ENCODE measurements around the gene SCFD2.
"Not testable (repeated sequence)": the region's sequence is repeated elsewhere in the genome, so short reads cannot be mapped to it uniquely, and the experiment has no call there.

SCFD2 gene

GRCh38 chr4:53059871-53060270 is 306.0 kb downstream of the SCFD2 start:
- no peak for DNase-seq (ENCODE audit: low read depth in 1 of 2, low spot score in 1 of 2)

GRCh38 chr4:53059256-53059655 is 306.6 kb downstream of the SCFD2 start:
- DNase-seq (ENCODE audit: low read depth in 1 of 2, low spot score in 1 of 2) = no peak

DNA sequence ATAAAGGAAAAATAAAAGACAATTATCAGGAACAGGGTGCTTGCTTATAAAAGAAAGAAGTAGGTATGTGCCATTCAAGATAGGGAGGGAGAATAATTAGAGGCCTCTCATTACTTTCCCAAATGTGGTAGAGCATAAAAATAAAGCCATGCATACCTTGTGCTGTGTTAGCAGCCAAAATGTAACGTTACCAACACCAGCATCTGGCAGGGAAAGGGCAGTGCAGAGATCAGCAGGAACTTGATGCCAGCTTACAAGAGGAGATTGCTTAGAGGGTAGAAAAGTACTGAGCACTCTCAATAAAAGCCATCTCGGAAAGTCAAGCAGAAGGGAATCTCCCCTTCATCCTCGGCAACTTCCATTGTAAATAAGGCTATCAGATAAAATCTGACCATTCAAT is 308.2 kb downstream of the SCFD2 start:
- no peak for DNase-seq (ENCODE audit: low read depth in 1 of 2, low spot score in 1 of 2)

GRCh38 chr4:53057108-53057507 is 308.8 kb downstream of the SCFD2 start:
- DNase-seq (ENCODE audit: low read depth in 1 of 2, low spot score in 1 of 2) = not testable (repeated sequence)

DNA sequence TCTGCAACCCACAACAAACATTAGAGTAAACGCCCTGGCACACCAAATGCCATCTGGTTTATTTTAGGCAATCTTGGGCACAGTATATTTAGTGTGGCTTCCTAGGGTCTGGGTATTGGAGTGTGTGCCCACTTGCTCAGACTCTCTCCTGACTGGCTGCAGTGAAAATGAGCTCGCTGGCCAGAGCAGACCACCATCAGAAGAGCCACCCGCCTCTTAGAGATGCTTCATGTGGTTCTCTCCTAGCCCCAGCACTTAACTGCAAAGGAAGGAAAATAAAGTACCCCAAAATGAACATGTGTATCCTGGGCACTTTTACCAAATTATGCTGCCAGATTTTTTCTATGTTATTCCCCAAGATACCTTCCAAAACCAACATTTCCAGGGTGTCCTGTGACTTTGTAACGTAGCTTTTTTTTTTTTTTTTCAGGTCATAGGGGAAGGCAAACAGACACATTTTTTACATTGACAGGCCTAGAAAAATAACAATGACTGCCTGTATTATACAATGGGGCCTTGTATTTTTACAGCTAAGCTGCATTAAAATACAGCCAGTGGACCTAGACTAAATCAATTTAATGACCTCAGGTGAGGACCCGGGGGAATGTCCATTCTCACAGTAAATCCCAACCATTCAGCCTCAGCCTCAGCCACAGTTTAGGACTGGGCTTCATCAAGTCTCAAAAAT is 310.0 kb downstream of the SCFD2 start:
- DNase-seq (ENCODE audit: low read depth in 1 of 2, low spot score in 1 of 2) = no peak

DNA sequence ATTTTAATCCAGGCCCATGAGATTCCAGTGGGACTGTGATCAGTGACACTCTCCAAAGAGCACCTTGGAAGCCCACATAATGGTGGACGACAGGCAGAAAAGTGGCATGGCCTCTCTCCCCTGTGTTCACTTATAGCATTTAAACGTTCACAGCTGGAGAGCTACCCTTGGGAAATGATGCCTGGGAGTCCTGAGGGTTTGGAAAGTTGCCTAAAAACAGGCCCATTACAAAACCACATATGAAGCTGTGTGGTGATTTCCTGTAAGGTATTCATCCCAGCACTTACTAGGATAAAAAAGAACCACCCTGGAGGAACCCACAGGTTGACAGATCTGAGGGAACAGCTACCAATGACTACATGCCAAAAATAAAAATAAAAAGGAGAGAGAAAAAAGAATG is 310.6 kb downstream of the SCFD2 start:
- DNase-seq (ENCODE audit: low read depth in 1 of 2, low spot score in 1 of 2) = no peak

GRCh38 chr4:53050361-53050774 is 315.5 kb downstream of the SCFD2 start:
- no peak for DNase-seq (ENCODE audit: low read depth in 1 of 2, low spot score in 1 of 2)

DNA sequence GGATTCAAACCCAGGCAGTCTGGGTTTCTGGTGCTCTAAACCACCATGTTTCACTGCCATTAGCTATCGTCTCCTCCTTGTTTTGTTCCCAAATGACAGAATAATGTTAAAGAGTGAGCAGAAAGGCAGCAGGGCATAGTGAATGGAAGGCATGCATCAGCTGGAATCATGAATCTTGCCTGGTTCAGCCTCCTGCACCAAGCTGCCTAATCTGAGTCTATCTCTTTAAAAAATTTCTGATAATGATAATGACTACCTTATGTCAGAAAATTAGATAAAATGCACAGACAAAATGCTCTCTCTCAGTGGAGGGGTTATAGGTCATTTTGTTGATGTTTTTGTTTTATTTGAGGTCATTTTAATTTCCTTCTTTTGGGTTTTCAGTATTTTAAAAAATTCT is 316.3 kb downstream of the SCFD2 start:
- no peak for DNase-seq (ENCODE audit: low read depth in 1 of 2, low spot score in 1 of 2)

DNA sequence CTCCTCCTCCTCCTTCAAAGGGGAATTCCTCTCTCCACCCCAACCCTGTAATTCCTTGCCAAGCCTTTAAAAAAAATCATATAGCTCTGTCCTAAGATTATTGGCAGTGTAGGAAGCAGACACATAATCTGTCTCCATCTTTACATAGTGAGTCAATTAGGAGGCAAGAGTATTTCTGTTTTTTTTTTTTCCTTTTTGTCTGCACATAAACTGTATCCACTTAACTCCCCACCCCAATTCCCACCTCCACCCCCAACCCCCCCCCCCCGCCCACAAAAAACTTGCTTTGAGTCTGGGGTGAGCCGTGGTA is 321.3 kb downstream of the SCFD2 start:
- no peak for DNase-seq (ENCODE audit: low read depth in 1 of 2, low spot score in 1 of 2)

DNA sequence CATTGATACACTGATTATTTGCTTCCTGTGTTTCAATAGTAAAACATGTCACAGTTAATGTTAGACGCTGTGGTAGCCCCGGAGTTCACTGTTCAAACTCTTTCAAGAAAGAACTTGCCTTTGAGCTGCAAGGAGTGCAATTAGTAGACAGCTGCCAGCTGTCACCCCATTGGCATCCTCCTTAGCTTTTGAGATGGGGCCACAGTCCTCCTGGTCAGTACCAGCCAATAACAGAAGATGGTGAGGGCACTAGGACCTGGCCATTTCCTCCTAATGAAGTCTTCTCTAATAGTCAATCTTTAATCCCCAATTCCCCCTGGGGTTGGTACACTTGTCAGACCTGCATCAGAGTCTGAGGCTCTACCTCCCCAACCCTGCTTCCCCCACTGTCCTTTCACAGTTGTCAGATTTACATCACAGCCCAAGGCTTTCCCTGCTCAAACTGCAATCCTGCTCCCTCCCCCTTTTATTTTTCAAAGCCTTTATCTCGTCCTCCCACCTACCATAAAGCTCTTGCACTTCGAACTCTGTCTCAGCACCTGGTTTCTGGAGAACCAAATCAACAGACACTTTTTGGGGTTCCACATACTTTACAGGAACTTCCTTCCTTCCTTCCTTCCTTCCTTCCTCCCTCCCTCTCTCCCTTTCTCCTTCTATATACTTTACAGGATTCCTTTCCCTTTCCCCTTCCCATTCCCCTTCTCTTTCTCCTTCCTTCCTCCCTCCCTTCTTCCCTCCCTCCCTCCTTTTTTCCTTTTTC is 321.8 kb downstream of the SCFD2 start:
- no peak for DNase-seq (ENCODE audit: low read depth in 1 of 2, low spot score in 1 of 2)

GRCh38 chr4:53043055-53043454 is 322.8 kb downstream of the SCFD2 start:
- no peak for DNase-seq (ENCODE audit: low read depth in 1 of 2, low spot score in 1 of 2)

- DNase-seq (ENCODE audit: low read depth in 1 of 2, low spot score in 1 of 2) = no peak
These were observed 325.0 kb downstream of the SCFD2 start for GRCh38 chr4:53040851-53041250.

GRCh38 chr4:53040459-53040815 is 325.4 kb downstream of the SCFD2 start:
- DNase-seq (ENCODE audit: low read depth in 1 of 2, low spot score in 1 of 2) = no peak

DNA sequence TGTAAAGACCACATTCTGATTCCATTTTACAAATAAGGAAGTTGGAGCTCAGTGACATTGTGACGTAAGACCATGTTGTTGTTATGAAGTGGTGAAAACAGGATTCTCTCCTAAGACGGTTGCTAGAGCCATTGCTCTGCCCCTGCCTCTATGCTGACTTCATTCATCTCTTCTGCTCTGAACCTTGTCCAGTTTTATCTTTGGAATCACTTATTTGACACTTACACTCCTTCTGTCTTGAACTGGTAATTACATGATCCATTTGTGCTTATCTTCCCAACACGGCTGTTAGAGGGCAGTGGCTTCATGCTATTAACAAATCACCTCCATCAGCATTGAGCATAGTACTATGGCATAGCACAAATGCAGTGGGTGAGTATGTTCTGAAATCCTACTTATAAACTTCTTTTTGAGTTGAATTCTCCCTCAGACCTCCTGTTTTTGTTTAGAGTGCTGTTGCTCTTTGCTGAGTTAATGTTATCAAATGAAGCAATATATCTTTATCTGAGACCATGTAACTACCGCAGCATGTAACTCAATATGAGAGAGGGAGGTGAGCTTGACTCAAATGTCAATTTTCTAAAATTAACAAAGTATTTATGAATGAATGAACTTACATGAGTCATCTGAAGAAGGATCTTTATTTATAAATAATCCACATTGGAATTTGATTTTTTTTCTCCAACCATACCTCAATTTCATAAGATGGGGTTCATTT is 326.0 kb downstream of the SCFD2 start:
- no peak for DNase-seq (ENCODE audit: low read depth in 1 of 2, low spot score in 1 of 2)

DNA sequence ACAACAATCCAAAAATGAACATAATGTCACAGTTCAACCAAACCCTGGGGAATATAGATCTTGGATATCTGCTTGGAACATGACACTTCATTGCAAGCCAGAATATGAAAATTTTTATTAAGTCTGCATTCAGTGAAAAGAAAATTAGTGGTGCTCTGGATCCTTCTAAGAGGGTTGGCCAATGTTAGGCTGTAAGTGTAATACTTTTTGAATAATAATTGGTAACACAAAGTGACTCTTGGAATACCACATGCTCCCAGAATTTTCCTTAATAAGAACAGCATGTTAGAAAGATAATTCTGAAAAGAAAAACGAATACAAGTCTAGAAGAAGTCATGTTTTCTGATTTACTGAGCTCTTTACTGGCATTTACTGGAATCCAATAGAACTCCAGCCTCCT is 328.0 kb downstream of the SCFD2 start:
- no peak for DNase-seq (ENCODE audit: low read depth in 1 of 2, low spot score in 1 of 2)

- not testable (repeated sequence) for DNase-seq (ENCODE audit: low read depth in 1 of 2, low spot score in 1 of 2)
These were observed 333.0 kb downstream of the SCFD2 start for GRCh38 chr4:53032908-53033307.

GRCh38 chr4:53026233-53026632 is 339.6 kb downstream of the SCFD2 start:
- DNase-seq (ENCODE audit: low read depth in 1 of 2, low spot score in 1 of 2) = no peak

DNA sequence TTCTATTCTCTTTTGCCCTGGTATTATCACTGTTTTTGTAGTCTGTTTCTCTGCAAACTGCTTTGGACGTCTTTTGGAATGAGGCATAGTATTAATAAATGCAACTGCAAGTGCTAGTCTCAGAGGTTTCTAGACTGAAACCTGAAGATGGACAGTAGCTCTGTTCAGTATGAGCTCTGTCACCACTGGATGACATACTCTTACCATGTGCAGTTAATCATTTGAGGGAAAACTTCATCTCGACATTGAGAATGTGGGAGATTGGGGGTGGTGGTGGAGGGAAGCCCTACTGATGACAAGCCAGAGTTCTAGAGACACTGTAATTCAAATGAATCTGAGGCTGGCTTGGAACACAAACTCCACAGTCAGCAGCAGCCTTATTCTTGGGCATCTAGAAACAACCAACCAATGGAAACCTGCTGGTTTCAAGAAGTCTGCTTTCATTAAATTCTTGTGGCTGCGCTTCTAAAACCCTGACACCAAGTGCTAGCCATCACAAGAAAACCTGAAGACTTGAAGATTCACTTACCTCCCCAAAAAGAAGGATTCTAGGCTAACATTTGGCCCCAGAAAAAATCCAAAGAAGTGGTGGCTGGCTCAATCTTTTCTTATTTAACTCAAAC is 342.1 kb downstream of the SCFD2 start:
- DNase-seq (ENCODE audit: low read depth in 1 of 2, low spot score in 1 of 2) = no peak

GRCh38 chr4:53022513-53023100 is 343.3 kb downstream of the SCFD2 start:
- DNase-seq (ENCODE audit: low read depth in 1 of 2, low spot score in 1 of 2) = no peak

- DNase-seq (ENCODE audit: low read depth in 1 of 2, low spot score in 1 of 2) = no peak
These were observed 343.9 kb downstream of the SCFD2 start for GRCh38 chr4:53021754-53022512.

All from activated CD4-positive, alpha-beta T cell treated with anti-CD3 and anti-CD28 coated beads, Interleukin-2, amount 50 U/mL, for 24 hours (primary cell).